ENCODE measurements around the gene FOXN1.
"Not testable (repeated sequence)": the region's sequence is repeated elsewhere in the genome, so short reads cannot be mapped to it uniquely, and the experiment has no call there.

FOXN1 gene, protein sequence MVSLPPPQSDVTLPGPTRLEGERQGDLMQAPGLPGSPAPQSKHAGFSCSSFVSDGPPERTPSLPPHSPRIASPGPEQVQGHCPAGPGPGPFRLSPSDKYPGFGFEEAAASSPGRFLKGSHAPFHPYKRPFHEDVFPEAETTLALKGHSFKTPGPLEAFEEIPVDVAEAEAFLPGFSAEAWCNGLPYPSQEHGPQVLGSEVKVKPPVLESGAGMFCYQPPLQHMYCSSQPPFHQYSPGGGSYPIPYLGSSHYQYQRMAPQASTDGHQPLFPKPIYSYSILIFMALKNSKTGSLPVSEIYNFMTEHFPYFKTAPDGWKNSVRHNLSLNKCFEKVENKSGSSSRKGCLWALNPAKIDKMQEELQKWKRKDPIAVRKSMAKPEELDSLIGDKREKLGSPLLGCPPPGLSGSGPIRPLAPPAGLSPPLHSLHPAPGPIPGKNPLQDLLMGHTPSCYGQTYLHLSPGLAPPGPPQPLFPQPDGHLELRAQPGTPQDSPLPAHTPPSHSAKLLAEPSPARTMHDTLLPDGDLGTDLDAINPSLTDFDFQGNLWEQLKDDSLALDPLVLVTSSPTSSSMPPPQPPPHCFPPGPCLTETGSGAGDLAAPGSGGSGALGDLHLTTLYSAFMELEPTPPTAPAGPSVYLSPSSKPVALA

DNA sequence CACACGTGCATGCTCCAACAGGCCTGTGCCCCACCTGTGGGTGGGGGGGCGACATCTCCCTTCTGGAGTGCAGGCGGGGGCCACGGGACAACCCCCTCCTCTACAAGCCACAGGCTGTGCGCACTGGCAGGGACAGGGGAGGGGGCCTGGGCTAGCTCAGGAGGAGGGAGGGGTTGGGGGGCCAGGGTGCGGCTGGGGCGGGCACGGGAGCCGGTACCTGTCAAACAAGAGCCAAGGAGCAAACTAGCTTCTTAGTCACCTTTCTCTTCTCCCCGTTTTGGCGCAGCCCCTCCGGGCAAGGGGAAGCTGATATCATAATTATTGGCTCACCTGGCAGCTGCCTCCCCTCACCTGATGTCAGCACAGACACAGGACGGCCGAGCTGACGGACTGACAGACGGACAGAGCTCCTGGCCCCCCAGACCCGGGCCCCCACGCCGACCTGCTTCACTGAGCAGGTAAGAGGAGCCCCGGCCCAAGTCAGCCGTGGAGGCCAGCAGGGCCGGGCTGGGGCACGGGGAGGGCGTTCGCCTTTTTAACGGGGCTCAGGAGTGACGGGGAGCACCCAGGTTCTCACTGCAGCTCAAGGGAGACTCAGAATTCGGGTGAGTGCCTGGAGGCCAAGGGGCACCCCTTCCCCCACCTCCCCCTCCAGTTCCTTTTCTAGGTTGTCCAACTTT, at the start of gene FOXN1:
TSS of gene FOXN1 (plus strand) at position 363 of the 680 bp plus-strand sequence. CDS start 17,622 bp downstream, outside the sequence.
- in situ Hi-C loops (cut with HindIII; ENCODE audit: low pct_unique_long_range_greater_than_20kb, low sequenced_read_pairs): no loop called here
- TF ChIP-seq JUND (IDR thresholded peaks at IDR 0.05; ENCODE audit: low read depth): no peak
- DNase-seq (ENCODE audit: low read depth in 1 of 2, low spot score in 1 of 2): no peak

DNA sequence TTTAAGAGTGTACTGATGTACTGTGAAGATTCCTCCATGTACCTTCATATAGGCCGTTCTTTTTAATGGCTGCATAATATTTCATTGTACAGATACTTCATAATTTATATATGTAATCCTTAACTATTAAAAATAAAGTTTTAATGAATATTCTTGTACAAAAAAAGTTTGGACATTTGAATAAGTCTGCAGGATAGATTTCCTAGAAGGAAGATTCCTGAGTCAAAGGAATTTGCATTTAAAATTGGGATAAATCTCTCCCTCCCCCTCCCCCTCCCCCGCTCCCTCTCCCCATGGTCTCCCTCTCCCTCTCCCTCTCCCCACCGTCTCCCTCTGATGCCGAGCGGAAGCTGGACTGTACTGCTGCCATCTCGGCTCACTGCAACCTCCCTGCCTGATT, 48.3 kb upstream of the FOXN1 start:
- no peak for TF ChIP-seq JUND (IDR thresholded peaks at IDR 0.05; ENCODE audit: low read depth)
- DNase-seq (ENCODE audit: low read depth in 1 of 2, low spot score in 1 of 2): no peak
- in situ Hi-C loops (cut with HindIII; ENCODE audit: low pct_unique_long_range_greater_than_20kb, low sequenced_read_pairs): no loop called here

DNA sequence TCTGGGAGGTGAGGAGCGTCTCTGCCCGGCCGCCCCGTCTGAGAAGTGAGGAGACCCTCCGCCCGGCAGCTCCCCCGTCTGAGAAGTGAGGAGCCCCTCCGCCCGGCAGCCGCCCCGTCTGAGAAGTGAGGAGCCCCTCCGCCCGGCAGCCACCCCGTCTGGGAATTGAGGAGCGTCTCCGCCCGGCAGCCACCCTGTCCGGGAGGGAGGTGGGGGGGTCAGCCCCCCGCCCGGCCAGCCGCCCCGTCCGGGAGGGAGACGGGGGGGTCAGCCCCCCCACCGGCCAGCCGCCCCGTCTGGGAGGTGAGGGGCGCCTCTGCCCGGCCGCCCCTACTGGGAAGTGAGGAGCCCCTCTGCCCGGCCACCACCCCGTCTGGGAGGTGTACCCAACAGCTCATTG, 47.3 kb upstream of the FOXN1 start:
- in situ Hi-C loops (cut with HindIII; ENCODE audit: low pct_unique_long_range_greater_than_20kb, low sequenced_read_pairs); DNase-seq (ENCODE audit: low read depth in 1 of 2, low spot score in 1 of 2): not testable (repeated sequence)

DNA sequence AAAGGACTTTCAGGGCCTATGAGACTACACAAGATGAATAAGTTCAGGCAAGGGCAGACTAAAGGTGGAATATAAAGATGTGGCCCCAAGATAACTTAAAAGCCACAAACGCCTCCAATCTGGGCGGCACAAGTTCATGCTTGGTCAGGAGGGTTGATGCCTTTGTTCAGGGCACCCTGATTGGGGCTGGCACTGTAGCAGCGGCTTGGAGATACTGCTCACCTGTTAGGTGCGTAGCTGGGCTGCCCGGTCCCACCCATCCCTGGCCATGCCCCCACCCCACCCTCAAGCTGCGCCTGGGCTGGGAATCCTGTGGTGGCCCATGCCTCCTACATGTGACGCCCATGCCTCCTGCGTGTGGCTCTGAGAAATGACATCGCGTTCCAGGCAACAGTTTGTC, 45.2 kb upstream of the FOXN1 start:
- TF ChIP-seq JUND (IDR thresholded peaks at IDR 0.05; ENCODE audit: low read depth): no peak
- in situ Hi-C loops (cut with HindIII; ENCODE audit: low pct_unique_long_range_greater_than_20kb, low sequenced_read_pairs): no loop called here
- DNase-seq (ENCODE audit: low read depth in 1 of 2, low spot score in 1 of 2): no peak

DNA sequence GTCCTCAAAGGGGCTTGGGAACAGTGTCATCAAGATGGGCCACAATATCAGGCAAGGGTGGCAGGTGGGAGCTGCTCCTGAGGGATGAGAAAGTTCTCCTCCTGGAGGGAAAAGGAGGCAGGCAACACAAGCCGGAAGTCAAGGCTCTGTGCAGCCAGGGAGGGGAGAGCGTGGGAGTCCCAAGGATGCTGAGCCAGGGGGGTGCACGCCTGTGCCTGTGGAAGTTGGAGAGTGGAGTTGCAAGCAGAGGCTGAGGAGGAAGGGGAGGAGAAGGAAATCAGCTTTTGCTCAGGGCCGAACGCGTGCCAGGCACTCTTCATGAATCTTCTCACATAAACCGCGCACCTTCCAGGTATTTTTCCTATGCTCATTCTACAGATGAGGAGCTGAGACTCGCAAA, 40.1 kb upstream of the FOXN1 start:
- in situ Hi-C loops (cut with HindIII; ENCODE audit: low pct_unique_long_range_greater_than_20kb, low sequenced_read_pairs): no loop called here
- no peak for TF ChIP-seq JUND (IDR thresholded peaks at IDR 0.05; ENCODE audit: low read depth)
- DNase-seq (ENCODE audit: low read depth in 1 of 2, low spot score in 1 of 2): no peak

DNA sequence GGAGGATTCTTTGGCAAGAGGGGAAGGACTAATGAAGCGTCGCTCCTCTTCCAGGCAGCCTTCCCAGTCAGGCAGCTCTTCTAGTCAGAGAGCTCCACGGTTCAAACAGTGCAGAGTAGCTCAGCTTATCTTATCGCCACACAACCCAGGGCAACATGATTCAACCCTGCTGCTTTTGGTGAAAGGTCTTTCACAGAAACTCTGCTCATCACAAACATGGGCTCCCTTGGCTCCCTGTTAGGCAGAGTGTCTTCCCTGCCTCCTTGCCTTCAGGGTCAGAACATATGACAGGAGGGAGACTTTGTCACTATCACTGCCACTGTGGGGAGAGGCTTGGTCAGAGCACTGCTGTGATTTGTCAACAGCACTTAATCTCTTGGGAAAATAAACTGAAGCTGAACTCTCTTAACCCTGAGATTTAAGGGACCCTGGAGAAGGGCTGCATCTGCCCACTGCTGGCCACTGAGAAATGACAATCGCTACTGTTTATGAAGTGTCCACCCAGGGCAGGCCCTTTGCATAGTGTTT, 39.6 kb upstream of the FOXN1 start:
- DNase-seq (ENCODE audit: low read depth in 1 of 2, low spot score in 1 of 2): no peak
- no peak for TF ChIP-seq JUND (IDR thresholded peaks at IDR 0.05; ENCODE audit: low read depth)
- in situ Hi-C loops (cut with HindIII; ENCODE audit: low pct_unique_long_range_greater_than_20kb, low sequenced_read_pairs): no loop called here

DNA sequence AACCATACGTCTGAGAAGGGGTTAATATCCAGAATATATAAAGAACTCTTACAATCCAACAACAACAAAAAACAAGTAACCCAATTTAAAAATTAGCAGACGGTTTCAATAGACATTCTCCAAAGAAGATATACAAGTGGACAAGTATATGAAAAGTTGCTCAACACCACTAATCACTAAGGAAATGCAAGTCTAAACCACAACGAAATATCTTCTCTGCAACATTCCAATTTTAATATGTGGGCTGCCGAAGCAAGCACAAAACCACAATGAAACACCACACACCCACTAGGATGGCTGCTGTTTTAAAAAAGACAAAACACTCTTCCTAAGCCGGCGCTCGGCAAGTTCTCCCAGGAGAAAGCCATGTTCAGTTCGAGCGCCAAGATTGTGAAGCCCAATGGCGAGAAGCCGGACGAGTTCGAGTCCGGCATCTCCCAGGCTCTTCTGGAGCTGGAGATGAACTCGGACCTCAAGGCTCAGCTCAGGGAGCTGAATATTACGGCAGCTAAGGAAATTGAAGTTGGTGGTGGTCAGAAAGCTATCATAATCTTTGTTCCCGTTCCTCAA, 38.6 kb upstream of the FOXN1 start:
- no peak for TF ChIP-seq JUND (IDR thresholded peaks at IDR 0.05; ENCODE audit: low read depth)
- DNase-seq (ENCODE audit: low read depth in 1 of 2, low spot score in 1 of 2): no peak
- in situ Hi-C loops (cut with HindIII; ENCODE audit: low pct_unique_long_range_greater_than_20kb, low sequenced_read_pairs): no loop called here

DNA sequence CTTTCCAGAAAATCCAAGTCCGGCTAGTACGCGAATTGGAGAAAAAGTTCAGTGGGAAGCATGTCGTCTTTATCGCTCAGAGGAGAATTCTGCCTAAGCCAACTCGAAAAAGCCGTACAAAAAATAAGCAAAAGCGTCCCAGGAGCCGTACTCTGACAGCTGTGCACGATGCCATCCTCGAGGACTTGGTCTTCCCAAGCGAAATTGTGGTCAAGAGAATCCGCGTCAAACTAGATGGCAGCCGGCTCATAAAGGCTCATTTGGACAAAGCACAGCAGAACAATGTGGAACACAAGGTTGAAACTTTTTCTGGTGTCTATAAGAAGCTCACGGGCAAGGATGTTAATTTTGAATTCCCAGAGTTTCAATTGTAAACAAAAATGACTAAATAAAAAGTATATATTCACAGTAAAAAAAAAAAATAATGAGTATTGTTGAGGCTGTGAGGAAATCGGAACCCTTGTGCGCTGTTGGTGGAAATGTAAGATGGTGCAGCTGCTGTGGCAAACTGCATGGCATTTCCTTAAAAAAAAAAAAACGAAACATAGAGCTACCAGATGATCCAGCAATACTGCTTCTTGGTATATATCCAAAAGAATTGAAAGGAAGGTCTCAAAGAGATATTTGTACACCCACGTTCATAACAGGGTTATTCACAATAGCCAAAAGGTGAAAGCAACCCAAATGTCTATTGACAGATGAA, 38.0 kb upstream of the FOXN1 start:
- peak in 1 of 2 experiments; percentile 83 for DNase-seq (ENCODE audit: low read depth in 1 of 2, low spot score in 1 of 2)
- in situ Hi-C loops (cut with HindIII; ENCODE audit: low pct_unique_long_range_greater_than_20kb, low sequenced_read_pairs): not testable (repeated sequence)

DNA sequence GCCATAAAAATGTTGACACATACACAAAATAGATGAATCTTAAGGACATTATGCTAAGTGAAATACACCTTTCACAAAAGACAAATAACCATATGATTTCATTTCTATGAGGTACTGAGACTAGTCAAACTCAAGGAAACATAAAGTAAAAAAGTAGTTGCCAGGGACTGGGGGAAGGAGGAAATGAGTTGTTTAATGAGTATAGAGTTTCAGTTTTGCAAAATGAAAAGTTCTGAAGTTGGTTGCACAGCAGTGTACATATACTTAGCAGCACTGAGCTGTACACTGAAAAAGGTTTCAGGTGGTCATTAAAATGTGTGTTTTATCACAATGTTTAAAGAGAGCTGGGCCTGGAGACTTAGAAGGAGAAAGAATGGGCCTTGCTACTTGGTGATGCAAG, 37.4 kb upstream of the FOXN1 start:
- DNase-seq (ENCODE audit: low read depth in 1 of 2, low spot score in 1 of 2): no peak
- no peak for TF ChIP-seq JUND (IDR thresholded peaks at IDR 0.05; ENCODE audit: low read depth)
- in situ Hi-C loops (cut with HindIII; ENCODE audit: low pct_unique_long_range_greater_than_20kb, low sequenced_read_pairs): no loop called here

DNA sequence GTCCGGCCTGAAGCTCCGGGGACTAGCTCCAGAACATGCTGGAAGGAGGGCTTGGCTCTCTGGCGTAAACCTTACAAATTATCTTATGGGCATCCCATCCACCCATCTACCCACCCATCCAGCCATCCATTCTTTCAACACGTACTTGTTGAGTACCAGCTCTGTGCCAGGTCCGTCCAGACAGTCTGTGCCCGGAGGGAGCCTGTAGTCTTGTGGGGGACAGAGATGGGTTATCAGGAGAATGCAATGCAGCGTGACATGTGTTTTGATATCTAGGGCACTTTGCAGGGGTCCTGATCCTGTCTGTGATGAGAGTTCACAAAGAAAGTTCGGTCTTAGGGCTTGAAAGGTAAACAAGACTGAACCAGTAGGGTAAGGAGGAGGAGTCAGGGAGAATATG, 36.8 kb upstream of the FOXN1 start:
- in situ Hi-C loops (cut with HindIII; ENCODE audit: low pct_unique_long_range_greater_than_20kb, low sequenced_read_pairs): no loop called here
- TF ChIP-seq JUND (IDR thresholded peaks at IDR 0.05; ENCODE audit: low read depth): no peak

DNA sequence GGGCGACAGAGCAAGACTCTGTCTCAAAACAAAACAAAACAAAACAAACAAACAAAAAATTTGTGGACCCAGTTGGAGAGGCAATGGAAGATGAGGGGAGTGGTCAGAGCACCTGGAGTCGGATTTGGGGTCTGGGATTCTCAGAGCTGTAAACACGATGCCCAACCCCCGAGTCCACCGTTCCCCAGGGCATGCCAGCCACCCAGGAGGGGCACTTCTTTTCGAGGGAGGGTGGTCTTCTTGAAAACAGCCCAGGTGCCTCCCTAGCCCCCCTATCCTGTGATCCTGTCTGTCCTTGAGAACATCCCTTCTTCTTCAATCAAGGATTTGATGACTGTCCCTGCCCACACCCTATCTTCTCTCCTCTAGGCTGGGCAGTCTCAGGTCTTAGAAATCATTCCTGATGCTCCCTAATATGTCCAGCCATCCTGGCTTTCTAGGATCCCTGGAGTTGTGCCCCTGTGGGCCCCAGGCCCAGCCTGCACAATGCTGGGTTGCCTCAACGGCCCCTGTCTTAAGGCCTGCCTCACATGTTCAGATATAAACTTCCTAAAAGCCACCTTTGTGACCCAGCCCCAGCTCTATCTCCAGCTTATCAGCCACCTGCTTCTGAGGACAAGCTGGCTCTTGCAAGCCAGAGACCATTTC, 35.8 kb upstream of the FOXN1 start:
- in situ Hi-C loops (cut with HindIII; ENCODE audit: low pct_unique_long_range_greater_than_20kb, low sequenced_read_pairs): no loop called here
- DNase-seq (ENCODE audit: low read depth in 1 of 2, low spot score in 1 of 2): no peak
- no peak for TF ChIP-seq JUND (IDR thresholded peaks at IDR 0.05; ENCODE audit: low read depth)

More for the DNA sequence above, 36.8 kb upstream of the FOXN1 start:
- DNase-seq (ENCODE audit: low read depth in 1 of 2, low spot score in 1 of 2): peak in 1 of 2 experiments; percentile 64

Measured in T47D (cell line).